Stimulated activated CD8-positive, alpha-beta memory T cell treated with anti-CD3 and anti-CD28 coated beads, Interleukin-12 subunit alpha, Interleukin-12 subunit beta, amount 100 ng/mL, for 4 hours (primary cell): ENCODE measurements around the gene ENO1.

Source experiments
- DNase-seq: peaks from one replicate; pipeline ENCODE4 v3.0.0-alpha.2; 2020; ENCODE audit warnings: low read depth

The ENO1 gene

DNA sequence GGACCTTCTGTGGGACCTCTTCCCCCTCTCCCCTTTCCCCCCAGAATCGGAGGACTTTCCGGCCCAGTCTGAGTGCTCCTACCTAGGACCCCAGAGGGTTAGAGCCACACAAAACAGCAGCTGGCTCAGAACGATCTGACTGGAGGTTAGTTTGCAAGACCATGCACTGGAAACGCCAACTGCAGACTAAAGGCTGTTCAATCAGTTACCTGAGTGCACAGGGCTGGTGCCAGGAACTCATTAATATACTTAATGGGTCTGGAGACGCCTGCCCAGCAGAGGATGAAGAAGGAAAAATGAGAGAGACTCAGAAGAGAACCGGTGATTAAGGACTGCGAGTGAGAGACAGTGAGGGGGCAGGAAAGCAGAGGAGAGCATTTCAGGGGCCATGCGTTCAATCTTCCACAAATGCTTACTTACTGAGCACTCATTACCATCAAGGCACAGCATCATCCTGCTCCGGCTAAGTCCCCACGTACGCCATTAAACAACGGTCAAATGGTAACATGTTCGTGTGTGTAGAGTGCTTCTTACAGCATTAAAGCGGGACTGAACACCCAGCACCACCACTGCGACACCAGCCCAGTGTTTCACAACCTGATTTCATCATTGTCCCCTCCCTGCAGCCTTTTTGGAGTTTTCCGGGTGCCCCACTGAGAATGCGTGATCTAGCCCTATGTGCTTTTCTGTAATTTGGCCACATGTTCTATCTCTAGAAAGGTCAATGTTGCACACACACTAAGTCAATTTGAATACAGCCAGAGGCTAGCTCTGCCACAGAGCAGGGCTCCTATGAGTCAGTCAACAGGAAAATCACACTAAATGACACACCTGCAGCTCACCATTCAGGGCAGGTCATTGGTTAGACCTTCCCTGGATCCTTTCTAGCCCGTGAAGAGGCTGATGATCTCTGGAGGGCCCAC is 7.6 kb downstream of the ENO1 start:
- no peak for DNase-seq

DNA sequence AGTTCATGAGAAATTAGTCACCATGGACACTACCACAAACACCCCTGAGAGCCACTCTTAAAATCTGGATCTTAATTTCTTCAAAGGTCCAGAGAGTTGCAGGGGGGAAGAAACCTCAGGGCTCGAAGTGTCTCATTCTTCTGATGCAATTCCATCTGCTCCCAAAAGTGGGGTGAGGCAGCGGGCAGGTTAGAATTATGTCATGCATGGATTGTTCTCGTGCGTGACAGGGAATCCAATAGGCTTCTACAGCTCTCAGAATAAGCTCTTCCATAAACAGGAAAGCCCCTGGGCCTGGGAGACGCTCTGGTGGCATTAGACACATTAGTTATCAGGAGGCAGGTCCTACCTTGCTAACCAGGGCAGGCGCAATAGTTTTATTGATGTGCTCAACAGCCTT is 8.4 kb downstream of the ENO1 start:
- no peak for DNase-seq

DNA sequence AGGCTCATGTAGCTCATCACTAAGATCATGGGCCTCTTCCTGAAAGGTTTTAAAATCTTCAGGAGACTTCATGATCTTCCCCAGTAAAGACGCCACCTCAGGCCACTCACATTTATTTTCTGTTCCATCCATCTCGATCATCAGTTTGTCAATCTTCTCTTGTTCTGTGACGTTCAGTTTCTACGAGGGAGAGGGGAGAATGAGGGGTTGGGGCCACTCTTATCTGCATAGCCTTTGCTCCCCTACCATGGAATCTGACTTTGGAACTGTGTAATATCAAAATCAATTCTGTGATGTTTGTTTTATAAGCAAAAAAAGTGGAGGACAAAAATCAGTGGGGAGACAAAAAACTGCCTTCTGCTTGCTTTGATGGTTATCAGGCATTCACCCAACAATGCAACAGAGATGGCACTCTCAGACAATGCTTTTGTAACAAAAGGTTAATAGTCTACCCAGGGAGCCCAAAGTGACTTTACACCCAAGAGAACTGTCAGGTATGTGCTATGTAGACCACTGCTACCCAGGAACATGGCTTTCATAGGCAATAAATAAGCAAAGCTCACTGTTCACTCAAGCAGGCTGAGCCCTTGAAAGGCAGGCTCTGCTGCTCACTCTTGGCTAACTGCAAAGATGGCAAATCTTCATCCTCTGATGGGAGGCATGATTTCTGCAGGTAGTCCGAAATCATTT is 10.5 kb downstream of the ENO1 start:
- no peak for DNase-seq

DNA sequence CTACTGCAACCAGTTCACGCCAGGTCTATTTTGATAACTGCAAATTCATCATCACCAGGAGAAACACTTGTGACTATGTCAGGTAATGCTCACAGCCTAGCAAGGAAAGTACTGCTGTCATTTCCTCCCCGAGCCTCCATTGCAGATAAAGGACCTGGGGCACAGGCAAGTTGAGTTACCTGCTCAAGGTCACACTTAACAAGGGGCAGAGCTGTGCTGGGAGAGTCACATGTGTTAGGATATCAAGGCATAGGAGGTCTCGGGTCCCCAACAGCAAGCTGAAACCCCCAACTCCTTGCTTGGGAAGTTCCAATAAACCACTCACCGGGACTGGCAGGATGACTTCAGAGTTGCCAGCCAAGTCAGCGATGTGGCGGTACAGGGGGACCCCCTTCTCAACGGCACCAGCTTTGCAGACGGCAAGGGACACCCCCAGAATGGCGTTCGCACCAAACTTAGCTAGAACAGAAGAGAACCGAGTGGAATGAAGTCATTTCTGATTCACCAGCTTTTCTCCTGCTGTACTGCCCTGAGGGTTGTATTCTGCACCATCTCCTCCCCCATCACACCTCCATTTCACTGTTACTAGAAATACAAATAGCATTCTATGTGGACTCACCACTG is 11.6 kb downstream of the ENO1 start:
- no peak for DNase-seq

DNA sequence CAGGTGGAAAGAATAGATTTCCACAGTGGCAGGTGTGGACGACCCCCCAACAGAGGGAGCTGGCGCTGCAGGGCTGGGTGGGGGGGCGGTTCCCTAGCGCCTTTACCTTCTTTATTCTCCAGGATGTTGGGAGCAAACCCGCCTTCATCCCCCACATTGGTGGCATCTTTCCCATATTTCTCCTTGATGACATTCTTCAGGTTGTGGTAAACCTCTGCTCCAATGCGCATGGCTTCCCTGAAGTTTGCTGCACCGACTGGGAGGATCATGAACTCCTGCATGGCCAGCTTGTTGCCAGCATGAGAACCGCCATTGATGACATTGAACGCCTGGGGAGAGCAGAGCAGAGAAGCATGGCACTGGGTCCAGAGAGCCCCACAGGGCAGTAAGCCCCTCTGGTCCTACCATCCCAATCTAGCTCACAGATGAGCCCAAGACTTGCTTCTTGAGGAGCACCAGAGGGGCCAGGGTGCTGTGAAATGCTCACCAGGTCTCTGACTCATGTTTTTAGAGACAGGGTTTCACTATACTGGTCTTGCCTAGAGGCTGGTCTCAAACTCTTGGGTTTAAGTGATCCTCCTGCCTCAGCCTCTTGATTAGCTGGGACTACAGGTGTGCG is 12.2 kb downstream of the ENO1 start:
- DNase-seq = no peak

GRCh38 chr1:8864713-8865344 is 13.7 kb downstream of the ENO1 start:
- no peak for DNase-seq

- no peak for DNase-seq
Measured at GRCh38 chr1:8863794-8864233, 14.7 kb downstream of the ENO1 start.

DNA sequence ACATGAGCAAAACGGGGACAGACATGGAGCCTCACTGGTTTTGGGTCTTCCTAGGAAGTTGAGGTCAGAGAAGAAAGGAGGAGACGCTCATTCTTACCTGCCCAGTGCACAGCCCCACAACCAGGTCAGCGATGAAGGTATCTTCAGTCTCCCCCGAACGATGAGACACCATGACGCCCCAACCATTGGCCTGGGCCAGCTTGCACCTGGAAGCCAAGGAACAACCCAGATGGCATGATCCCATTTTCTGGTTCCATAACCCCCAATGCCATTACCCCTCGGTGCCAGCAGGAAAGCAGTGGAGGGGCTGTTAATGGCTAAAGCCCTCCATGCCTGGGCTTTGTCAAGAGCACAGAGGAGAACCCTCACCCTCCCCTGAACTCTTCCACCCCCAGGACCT is 15.3 kb downstream of the ENO1 start:
- DNase-seq = no peak

DNA sequence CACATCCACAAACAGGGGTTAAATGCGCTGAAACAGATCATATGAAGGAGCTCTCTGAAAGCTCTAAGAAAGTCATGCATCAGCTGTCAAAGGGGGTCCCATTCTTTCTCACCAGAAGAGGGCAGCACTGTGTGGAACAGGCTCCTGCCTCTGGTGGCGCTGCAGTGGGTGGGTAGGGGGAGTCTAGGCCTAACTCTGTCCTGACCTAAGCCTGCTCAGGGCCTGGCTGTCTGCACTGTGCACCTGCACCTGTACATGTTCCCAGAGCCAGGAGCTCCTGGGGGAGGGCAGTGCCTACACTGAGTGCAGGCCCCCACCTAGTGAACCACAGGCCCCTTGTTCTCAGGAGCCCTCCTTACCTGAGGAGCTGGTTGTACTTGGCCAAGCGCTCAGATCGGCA is 16.0 kb downstream of the ENO1 start:
- no peak for DNase-seq

DNA sequence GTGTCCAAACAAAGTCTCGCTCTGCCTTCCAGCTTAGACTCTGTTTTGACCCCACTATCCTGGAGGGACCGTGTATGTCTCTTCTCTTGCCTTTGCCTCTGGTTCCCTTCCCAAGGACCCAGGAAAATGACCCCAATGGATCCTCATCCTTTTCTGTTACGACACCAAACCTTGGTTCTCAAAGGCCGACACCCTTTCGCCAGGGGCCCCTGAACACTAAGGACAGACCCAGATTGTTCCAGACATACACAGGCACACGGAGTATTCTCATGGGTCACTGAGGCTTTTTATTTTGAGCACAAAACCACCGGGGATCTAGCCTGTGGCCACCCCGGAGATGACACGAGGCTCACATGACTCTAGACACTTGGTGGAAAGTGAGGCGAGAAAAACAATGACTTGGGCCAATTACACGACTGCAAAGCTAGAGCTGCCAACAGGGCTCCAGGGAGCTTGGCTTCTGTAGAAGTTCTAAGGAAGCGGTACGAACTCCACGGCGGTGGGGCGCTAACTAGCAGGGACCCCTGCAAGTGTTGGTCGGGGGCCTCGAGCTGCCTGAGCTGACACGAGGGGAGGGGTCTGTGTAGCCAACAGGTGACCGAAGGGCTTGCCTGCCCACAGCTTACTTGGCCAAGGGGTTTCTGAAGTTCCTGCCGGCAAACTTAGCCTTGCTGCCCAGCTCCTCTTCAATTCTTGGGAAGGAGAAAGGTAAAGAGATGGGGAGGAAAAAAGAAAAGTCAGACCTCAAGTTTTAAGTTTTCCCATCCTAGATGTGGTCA is 17.6 kb downstream of the ENO1 start:
- DNase-seq = no peak

DNA sequence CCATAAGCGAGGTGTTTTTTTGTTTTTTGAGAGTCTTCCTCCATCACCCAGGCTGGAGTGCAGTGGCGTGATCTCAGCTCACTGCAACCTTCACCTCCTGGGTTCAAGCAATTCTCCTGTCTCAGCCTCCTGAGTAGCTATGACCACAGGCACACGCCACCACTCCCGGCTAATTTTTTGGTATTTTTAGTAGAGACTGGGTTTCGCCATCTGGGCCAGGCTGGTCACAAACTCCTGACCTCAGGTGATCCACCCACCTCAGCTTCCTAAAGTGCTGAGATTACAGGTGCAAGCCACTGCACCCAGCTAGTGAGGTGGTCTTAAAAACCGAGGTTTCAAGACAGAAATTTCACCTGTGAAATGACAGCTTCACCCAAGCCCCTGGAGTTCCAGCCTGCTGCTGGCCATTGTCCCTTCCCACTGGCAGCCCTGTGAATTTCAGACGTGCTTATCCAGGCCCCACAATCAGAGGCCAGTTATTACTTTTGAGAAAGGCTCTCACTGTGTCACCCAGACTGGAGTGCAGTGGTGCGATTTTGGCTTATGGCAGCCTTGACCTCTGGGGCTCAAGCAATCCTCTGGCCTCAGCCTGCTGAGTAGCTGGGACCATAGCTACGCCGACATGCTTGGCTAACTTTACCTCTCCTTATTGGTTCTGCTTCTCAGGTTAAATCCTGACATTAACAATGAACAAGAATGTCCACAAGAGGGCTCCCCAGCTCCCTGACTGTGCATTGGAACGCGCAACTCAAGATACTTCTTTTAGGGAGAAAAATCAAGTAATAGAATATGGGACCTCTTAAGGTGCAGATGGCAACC is 19.4 kb downstream of the ENO1 start:
- no peak for DNase-seq

DNA sequence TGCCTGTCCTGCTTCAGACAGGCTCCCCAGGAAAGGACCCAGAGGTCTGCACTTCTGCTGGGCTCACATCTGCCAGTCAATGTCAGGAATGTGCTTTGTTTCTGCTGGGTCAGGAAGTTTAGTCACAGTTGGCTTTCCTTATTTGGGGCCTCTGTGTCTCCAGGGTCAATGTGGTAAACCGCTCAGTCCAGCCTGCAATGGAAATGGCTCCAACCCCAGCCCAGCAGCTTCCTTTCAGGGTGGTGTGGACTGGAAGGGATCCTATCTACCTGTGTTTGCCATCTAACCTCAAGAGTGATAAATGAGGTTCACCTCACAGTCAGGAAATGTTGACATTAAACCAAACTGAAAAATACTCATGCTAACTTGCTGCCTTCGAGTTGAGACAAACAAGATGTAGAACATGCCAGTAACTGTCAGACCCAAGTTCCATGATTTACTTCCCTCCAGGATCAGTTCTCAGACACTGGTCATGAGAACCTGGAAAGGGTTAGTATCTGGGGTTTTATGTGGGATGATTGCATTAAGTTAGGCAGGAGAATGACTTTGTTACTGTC is 20.3 kb downstream of the ENO1 start:
- DNase-seq = no peak

GRCh38 chr1:8856689-8857412 is 21.6 kb downstream of the ENO1 start:
- DNase-seq = no peak

DNA sequence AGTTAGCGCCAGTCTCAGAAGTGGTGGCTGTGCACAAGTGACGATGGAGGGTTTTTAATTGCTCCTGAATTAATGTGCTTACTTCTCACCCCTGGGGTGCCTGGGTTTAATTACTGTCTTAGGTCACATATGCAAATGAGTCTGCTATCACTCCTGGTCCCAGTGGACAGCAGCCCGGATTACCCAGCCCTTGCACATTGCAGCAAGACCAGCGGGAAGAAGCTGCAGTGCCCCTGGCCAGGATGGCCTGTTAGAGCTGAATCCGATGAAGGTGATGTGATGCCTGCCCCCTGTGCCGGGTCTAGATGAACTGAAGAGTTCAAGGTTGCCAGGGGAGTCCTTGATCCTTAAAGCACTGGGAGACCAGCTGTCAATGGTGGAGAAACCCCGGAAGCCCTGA is 24.2 kb downstream of the ENO1 start:
- DNase-seq = no peak

GRCh38 chr1:8851060-8851459 is 27.4 kb downstream of the ENO1 start:
- no peak for DNase-seq

GRCh38 chr1:8848663-8849386 is 29.7 kb downstream of the ENO1 start:
- peak; percentile 49 for DNase-seq

DNA sequence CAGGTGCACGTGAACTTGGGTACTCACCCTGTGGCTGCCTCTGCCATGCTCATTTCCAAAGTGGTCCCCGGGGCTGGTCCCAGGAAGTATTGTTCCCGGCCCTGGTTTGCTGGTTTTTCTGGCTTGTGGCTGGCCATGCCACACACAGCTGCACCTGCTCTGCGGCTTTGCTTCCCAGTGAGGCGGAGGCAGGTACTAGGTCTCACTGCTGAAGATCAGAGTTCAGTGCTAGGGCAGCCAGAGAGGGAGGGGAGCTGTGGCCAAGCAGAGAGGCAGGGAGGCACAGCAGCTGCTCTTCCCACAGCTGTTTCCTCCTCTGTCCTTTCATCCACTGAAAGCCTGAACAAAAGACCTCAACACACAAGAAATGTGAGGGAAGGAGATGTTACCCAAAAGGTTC is 30.5 kb downstream of the ENO1 start:
- DNase-seq = no peak

- no peak for DNase-seq
Measured at GRCh38 chr1:8846263-8846662, 32.2 kb downstream of the ENO1 start.
